Measurements from ENCODE around the gene ERICH6B.

Gene ERICH6B

GRCh38 chr13:45545686-45546409, 69.7 kb downstream of the ERICH6B start:
- no peak for FAIRE-seq
- DNase-seq (ENCODE audit: low spot score) = no peak

GRCh38 chr13:45544520-45544919, 71.0 kb downstream of the ERICH6B start:
- DNase-seq (ENCODE audit: low spot score) (no peak), FAIRE-seq (no peak)

GRCh38 chr13:45542878-45543277, 72.7 kb downstream of the ERICH6B start:
- DNase-seq (ENCODE audit: low spot score) (no peak), FAIRE-seq (no peak)

GRCh38 chr13:45542391-45542790, 73.1 kb downstream of the ERICH6B start:
- FAIRE-seq (no peak), DNase-seq (ENCODE audit: low spot score) (no peak)

GRCh38 chr13:45541806-45542205, 73.7 kb downstream of the ERICH6B start:
- no peak for DNase-seq (ENCODE audit: low spot score)
- no peak for FAIRE-seq

GRCh38 chr13:45540864-45541263, 74.7 kb downstream of the ERICH6B start:
- DNase-seq (ENCODE audit: low spot score) (no peak), FAIRE-seq (no peak)

- DNase-seq (ENCODE audit: low spot score) (no peak), FAIRE-seq (no peak)
These were observed 75.3 kb downstream of the ERICH6B start for GRCh38 chr13:45540195-45540594.

- DNase-seq (ENCODE audit: low spot score) = no peak
- no peak for FAIRE-seq
These were observed 77.2 kb downstream of the ERICH6B start for GRCh38 chr13:45538382-45538781.

- no peak for FAIRE-seq
These were observed 78.0 kb downstream of the ERICH6B start for GRCh38 chr13:45537516-45537915.

GRCh38 chr13:45536224-45536623, 79.3 kb downstream of the ERICH6B start:
- FAIRE-seq (no peak), DNase-seq (ENCODE audit: low spot score) (no peak)

More at GRCh38 chr13:45537516-45537915, 78.0 kb downstream of the ERICH6B start:
- DNase-seq (ENCODE audit: low spot score) = no peak

GRCh38 chr13:45534604-45535003, 80.9 kb downstream of the ERICH6B start:
- DNase-seq (ENCODE audit: low spot score) = no peak
- no peak for FAIRE-seq

GRCh38 chr13:45529758-45530157, 85.8 kb downstream of the ERICH6B start:
- FAIRE-seq = no peak
- DNase-seq (ENCODE audit: low spot score) = no peak

GRCh38 chr13:45527699-45528462, 87.7 kb downstream of the ERICH6B start:
- FAIRE-seq = no peak
- DNase-seq (ENCODE audit: low spot score) = no peak

GRCh38 chr13:45522571-45522970, 93.0 kb downstream of the ERICH6B start:
- FAIRE-seq (no peak), DNase-seq (ENCODE audit: low spot score) (no peak)

- no peak for FAIRE-seq
These were observed 94.2 kb downstream of the ERICH6B start for GRCh38 chr13:45521297-45521696.

GRCh38 chr13:45519493-45519892, 96.0 kb downstream of the ERICH6B start:
- FAIRE-seq = no peak

More at GRCh38 chr13:45521297-45521696, 94.2 kb downstream of the ERICH6B start:
- no peak for DNase-seq (ENCODE audit: low spot score)

GRCh38 chr13:45518525-45519245, 96.9 kb downstream of the ERICH6B start:
- no peak for FAIRE-seq
- DNase-seq (ENCODE audit: low spot score) = no peak

More at GRCh38 chr13:45519493-45519892, 96.0 kb downstream of the ERICH6B start:
- DNase-seq (ENCODE audit: low spot score) = no peak

GRCh38 chr13:45516757-45517156, 98.8 kb downstream of the ERICH6B start:
- DNase-seq (ENCODE audit: low spot score) (no peak), FAIRE-seq (no peak)

- FAIRE-seq (no peak), DNase-seq (ENCODE audit: low spot score) (peak; percentile 26)
These were observed 103.4 kb downstream of the ERICH6B start for GRCh38 chr13:45512098-45512496.

- FAIRE-seq (peak; percentile 46), DNase-seq (ENCODE audit: low spot score) (peak; percentile 46)
These were observed 104.0 kb downstream of the ERICH6B start for GRCh38 chr13:45511310-45512097.

GRCh38 chr13:45510672-45511071, 104.9 kb downstream of the ERICH6B start:
- no peak for FAIRE-seq
- DNase-seq (ENCODE audit: low spot score) = no peak

All from RCC 7860 (cell line).